H7 (cell line): ENCODE measurements around the gene POMT1. TPM values are rescaled to one million over a fixed set of nuclear protein-coding genes. Genes with fewer than 3 reads are reported as not detected.

ENCODE experiments used
- DNase-seq: peaks from one replicate; pipeline ENCODE4 v3.0.0; 2012
- H3K27me3 ChIP-seq: 2 replicates; pipeline ENCODE4 v1.6.0; 2011; ENCODE audit warnings: mild to moderate bottlenecking, low read length; ENCODE audit not compliant: control insufficient read depth, insufficient read depth
- H3K36me3 ChIP-seq: replicated peaks from 2 replicates; pipeline ENCODE4 v1.5.1; 2011; ENCODE audit warnings: low read length; ENCODE audit not compliant: control insufficient read depth, insufficient read depth
- H3K4me3 ChIP-seq: 2 replicates; pipeline ENCODE4 v1.5.1; 2011; ENCODE audit warnings: low read depth, mild to moderate bottlenecking, control low read depth, low read length, moderate library complexity; ENCODE audit not compliant: insufficient read depth
- total RNA-seq: library from RNA; depleted of rRNA; stranded (reverse); fragments of >200 nt; shearing (Covaris generic); gene quantifications from 2 replicates; pipeline ENCODE4 v1.2.3, GENCODE V29; 2014

POMT1 gene
- total RNA-seq, 1 experiment from 2014 or later: 21.1 TPM

DNA sequence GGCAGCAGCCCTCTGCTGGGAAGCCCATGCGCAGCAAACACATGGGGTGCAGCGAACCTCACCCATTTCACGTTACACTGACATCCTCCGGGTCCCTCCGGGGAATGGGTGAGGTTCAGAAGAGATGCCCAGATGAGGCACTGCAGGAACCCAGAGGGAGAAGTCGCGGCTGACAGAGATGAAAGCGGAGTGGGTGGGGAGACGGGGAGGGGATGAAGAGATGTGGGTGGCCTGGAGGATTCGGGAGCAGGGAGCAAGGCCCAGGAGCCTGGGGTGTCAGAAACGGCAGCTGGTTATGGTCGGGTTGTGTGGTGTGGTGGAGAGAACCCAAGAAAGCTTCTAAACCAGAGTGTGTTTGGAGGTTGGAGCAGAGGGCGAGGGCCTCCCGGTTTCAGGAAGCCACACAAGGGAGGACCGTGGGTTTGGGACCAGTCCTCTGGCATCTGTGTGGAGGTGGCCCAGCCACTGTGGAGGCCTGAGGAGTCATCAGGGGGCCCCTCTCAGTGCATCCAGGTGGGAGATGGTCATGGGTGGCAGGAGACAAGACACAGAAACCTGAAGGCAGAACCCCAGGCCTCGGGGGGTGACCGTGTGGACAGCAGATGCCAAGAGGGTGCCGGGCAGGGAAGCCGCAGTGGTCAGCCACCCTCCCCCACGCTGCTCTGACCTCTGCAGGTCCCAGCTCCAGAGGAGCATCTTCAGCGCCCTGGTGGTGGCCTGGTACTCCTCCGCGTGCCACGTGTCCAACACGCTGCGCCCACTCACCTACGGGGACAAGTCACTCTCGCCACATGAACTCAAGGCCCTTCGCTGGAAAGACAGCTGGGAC is 19.8 kb downstream of the POMT1 start:
- DNase-seq: peak; percentile 56
- Histone ChIP-seq H3K36me3 (peaks cover 35% of the 10 kb centered on the region), H3K4me3 (no peak overlapping the region), H3K27me3 (no peaks in the 10 kb centered on the region)

DNA sequence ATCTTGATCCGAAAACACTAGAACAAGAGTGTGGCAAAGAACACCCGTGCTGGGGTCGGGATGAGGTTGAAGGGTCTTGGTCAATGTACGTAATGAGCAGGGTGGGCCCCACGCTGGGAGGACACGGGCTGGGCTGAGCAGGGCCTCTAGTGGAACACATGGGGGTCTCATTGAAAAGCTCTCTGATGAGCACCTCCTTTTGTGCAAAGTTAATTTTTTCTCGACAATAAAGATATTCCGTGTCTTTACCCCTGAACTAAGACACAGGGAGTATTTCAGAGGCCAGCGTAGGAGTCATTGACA is 20.3 kb downstream of the POMT1 start:
- Histone ChIP-seq H3K4me3 (no peak overlapping the region), H3K36me3 (peaks cover 35% of the 10 kb centered on the region), H3K27me3 (no peaks in the 10 kb centered on the region)
- DNase-seq: no peak

DNA sequence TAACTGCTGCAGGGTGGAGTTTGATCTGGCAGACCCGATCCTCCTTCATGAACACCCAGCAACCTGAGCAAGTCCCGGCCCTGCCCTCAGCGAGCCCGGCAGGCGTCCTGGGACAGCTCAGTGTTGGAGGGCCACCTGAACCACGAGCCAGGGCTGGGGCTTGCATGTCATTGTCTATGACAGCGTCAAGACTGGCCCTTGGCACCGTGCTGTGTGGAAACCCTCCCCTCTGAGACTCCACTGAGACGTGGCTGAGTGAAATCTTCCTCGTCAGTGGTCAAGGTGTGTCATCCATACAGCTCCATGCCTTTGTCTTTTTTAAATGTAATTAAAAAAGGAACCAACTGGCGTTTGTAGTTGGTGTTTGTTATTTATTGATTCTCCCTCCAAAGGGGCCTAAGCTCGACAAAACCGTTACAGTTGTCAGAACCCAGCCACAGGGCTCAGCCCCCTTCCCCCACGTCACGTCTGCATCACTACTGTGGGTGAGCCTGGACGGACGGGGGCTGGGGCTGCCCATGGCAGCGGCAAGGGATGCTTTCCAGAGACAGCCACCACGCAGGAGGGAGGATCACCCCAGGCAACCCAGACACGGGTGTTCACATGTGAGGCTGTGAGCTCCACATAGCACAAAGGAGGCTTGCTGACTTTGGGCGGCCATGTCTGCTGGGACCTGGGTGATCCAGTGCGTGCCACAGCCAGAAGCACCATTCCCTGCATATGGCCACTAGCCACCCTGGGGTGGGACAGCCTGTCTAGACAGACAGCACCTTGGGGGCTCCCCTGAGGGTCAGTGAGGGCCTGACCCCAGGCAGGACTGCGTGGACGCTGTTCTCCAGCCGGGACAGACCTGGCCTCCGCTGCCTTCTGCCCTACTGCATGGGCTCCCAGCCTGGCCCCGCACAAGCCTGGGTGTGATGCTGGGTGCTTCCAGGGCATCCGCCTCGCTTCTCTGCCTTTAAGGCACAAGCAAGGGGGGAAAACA is 21.0 kb downstream of the POMT1 start:
- Histone ChIP-seq H3K36me3 (peaks cover 35% of the 10 kb centered on the region), H3K27me3 (no peaks in the 10 kb centered on the region), H3K4me3 (no peak overlapping the region)
- peak; percentile 63 for DNase-seq

DNA sequence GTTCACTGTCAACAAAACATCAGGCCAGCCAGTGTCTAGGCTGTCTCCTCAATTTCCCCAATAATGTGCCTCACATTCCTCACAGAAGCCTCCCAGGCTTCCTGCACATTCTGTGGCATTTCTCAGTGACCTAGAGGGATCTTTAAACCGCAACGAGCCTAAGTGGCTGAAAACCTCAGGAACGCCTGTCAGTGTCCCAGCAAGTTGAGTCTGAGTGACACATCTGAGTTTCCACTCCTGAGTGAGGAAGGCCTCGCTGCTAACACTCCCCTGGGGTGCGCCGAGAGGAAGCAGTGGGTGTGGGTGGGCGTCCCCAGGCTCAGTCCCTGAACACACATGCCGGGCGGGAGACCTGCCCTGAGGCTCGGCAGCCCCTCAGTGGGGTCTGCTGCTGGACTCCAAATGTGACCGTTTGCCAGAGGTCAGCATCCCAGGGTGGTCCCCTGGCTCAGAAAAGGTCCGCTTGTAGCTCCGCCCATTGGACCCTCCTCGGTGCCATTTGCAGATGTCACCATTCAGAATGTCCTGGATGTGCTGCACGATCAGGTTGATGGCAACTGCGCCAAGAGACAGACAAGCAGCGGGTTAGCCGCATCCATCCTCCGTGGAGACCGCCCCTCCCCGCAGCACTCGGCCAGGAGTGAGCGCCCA is 22.1 kb downstream of the POMT1 start:
- Histone ChIP-seq H3K27me3 (no peaks in the 10 kb centered on the region), H3K4me3 (no peak overlapping the region), H3K36me3 (peaks cover 32% of the 10 kb centered on the region)
- peak; percentile 61 for DNase-seq

DNA sequence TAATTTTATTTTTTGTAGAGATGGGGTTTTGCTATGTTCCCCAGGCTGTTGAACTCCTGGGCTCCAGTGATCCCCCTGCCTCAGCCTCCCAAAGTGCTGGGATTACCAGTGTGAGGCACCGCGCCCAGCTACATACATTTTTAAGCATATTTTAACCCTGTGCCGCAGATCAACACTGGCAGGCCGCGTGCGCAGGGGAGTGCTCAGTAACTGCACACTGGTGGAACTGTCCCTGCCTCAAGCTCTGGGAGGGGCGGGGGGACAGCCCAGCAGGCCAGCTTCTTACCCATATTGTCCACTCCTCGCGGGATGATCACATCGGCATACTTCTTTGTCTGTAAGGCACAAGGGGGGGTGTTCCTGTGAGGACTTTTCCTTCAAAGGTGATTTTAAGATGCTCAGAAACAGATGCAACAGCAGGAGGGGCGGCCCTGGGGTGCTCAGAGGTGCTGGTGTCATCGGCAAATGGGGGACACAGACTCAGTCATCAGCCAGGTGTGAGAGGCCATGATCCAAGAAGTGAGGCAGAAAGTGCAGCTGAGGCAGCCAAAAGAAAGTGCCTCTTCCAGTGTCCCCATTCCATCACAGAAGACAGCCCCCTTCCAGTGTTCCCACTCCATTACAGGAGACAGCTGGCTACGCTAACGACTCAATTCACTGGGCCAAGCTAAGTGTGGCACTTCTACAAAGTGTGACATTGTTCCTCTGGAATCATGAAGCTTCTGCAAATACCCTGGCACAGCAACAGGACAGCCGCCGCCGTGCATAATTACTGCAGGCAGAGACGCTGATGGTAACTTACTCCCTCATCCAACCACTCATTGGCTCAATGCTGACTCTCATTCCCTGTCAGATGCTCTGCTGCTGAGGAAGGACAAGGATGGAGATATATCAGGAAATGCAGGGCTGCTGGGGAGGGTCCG is 23.2 kb downstream of the POMT1 start:
- peak; percentile 37 for DNase-seq
- H3K27me3 ChIP-seq: no peaks in the 10 kb centered on the region
- peaks cover 27% of the 10 kb centered on the region for H3K36me3 ChIP-seq
- H3K4me3 ChIP-seq: no peak overlapping the region

DNA sequence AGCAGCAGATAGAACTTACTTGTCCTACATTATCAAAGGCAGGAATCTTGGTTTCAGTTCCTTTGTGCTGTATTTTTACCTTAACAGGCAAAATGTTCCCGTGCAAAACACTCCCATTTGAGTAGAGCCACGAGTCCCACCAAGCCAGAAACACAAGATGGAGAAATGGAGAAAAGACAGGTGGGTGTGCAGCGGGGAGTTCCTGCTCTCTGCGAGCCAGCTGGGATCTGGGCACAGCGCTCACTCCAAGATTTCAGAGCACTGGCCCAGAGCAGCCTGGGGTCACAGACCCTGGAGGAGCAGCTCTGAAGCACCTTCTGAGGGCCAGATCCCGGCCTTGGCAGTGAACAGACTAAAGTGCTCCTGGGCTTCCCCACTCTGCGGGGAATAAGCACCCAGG is 25.5 kb downstream of the POMT1 start:
- peaks cover 23% of the 10 kb centered on the region for H3K36me3 ChIP-seq
- DNase-seq: no peak
- no peak overlapping the region for H3K4me3 ChIP-seq
- no peaks in the 10 kb centered on the region for H3K27me3 ChIP-seq

DNA sequence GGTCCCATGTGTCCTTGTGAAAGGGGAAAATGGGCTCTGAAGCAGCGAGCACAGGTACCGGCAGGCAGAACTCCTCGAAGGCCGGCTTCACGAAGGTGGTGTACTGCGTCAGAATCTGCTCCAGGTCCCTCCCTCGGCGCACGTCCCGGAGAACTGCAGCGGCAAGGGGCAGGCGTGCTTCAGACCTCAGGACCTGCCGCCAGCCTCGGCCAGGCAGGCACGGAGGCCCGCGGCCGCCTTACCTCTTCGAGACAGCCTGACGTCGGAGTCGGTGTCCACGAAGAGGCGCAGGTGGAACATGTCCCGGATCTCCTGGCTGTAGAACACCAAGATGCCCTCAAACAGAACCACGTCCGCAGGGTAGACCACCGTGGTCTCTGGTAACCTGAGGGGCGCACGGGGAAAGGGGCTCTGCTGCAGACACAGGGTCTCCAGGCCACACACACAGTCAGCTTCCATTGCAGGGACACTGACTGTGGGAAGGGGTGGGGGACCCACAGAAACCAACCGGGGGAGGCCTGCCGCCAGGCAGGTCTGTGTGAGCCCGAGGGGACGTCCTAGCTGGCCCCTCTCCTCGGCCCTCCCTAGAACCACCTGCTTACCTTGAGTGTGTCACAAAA is 26.3 kb downstream of the POMT1 start:
- Histone ChIP-seq H3K4me3 (no peak overlapping the region), H3K27me3 (no peaks in the 10 kb centered on the region), H3K36me3 (peaks cover 23% of the 10 kb centered on the region)
- no peak for DNase-seq

DNA sequence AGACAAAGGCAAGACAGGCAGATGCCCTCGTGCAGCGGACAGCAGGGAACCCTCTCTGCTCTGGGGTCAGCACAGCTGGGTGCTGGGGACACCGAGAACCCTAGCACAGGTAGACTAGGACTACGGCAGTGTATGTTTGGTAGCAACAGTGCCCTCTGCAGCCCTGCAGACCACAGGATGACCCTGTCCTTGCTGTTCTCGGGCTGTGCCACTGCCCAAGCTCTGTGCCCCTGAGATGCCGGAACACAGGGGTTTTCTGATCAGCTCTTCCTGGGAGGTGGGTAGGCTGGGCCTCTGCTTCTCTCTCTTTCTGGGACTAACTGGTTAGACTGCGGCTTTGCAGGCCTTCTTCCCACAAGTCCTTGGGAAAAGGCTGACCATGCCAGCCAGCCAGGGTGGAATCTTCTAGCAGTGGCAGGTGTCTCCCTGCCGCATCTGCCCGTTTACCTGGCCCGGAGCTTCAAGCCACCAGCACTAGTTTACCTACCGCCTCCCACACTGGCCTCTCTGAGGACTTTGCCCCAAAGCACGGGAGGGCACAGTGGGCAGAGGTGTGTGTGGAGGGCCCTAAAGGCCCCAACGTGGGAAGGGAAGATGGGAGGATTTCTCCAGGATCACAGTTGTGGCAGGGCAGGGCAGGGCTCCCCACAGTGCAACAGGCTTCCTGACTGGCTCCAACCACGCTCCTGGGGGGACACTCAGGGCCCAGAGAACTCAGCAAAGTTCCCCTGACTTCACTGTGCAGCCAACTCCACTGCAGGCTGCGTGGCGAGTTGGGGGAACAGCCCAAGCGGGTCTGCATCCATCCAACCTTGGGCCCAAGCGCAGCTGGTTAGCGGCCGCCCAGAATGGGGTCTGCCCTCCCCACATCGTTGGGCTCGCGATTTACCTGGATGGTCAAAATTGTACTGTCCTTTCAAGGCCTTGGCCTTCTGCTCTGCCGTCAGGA is 27.2 kb downstream of the POMT1 start:
- peak overlapping the region; percentile 85 for H3K4me3 ChIP-seq
- peak; percentile 62 for DNase-seq
- peaks cover 19% of the 10 kb centered on the region for H3K36me3 ChIP-seq
- H3K27me3 ChIP-seq: no peaks in the 10 kb centered on the region

DNA sequence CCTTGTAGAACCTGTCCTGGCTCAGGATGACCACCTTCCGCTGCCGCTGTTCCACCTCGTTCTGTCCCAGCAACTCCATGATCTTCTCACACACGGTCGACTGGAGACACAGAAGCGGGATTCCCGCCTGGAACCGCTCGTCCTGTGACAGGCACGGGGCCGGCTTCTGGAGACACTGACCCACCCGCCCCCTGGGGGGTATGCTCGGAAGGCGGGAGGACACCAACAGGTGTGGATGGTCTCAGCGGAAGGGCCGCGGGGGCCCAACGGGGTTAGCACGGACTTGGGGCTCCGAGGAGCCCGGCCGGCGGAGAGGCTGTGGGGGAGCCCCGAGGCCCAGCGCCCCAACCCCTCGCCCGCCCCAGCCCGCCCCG is 27.8 kb downstream of the POMT1 start:
- DNase-seq: peak; percentile 90
- peak overlapping the region; percentile 85 for H3K4me3 ChIP-seq
- H3K27me3 ChIP-seq: no peaks in the 10 kb centered on the region
- H3K36me3 ChIP-seq: peaks cover 19% of the 10 kb centered on the region

DNA sequence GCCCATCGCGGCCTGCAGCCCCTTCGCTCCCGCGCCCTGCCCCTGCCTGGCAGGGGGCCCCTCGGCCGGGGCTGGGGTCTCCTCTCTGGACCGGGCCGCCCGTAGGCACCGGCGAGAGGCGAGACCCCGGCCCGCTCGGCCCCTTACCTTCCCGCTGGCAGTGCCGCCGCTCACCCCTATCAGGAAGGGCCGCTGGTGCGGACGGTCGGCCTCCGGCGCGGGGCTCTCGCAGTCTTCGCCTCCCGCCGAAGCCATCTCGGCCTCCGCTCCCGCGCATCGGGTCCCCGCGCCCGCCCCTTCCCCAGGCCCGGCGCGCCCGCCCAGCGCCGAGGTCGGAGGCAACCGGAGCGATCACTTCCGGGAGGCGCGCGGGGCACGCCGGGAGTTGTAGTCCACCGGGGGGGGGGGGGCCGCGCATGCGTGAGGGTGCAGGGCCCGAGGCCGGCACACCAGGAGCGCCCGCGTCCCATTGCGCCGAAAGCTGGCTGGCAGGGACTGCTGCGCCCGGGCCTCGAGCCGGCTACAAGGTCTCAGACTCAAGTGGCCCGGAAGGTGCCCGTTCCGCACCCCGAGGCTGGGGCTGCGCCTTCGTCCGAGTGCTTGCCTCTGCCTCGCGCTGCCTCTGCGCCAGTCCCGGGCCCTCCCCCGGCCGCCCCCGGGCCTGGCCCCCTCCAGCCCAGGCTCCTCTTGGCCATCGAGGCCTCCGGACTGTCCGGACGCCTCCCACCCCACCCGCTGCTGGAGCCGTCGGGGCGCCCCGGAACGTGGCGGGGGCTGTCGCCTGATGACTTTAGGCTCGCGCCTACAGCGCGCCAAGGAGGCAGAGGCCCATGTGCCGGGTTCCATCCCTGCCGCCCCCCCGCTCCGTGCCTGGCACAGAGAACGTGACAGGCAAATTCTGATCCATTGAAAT is 28.5 kb downstream of the POMT1 start, which contains the start of gene UCK1:
Gene UCK1, minus strand, starts transcription at position 344 of the 913 bp plus-strand sequence. Its CDS starts 89 bp downstream, at position 255.
- H3K36me3 ChIP-seq: peaks cover 15% of the 10 kb centered on the region
- H3K4me3 ChIP-seq: peak within 1 kb of the TSS; percentile 85
- DNase-seq: peak; percentile 100
- H3K27me3 ChIP-seq: no peaks in the 10 kb centered on the region

DNA sequence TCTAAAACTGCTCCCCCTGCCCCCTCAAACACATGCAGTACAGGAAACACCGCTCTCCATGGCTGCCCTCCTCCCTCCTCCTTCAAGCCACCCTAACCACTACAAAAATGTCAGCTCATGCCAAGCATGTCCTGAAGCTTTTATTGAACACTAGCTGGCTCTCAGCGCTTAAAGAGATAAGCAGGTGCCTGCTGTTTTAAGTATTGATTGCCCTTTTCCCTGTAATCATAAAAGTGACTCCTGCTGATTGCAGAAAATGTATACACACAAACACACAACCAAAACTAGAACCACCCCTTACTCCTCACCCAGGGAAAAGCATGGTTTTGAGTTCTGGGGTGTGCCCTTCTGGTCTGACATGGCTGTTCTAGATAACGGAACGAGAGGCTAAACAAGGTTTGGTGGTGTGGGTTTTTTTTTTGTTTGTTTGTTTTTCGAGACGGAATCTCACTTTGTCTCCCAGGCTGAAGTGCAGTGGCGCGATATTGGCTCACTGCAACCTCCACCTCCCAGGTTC is 32.1 kb downstream of the POMT1 start:
- DNase-seq: no peak
- no peaks in the 10 kb centered on the region for H3K27me3 ChIP-seq
- peaks cover 2% of the 10 kb centered on the region for H3K36me3 ChIP-seq
- H3K4me3 ChIP-seq: no peak overlapping the region

DNA sequence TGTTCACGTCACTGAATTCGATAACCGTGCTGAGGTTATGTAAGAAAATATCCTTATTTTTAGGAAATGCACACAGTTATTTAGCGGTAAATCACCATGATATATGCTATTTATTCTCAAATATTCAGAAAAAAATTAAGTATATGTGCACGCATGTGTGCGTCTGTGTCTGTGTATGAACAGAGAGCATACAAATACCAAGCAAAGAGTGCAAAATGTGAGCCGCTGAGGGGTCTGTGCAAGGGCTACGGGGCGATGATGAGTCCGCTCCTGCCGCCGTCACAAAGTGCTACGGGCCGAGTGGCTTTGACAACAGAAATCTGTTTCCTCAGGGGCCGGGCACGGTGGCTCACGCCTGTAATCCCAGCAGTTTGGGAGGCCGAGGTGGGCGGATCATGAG is 35.2 kb downstream of the POMT1 start:
- no peak for DNase-seq
- Histone ChIP-seq H3K4me3 (no peak overlapping the region), H3K36me3 (no peaks in the 10 kb centered on the region), H3K27me3 (no peaks in the 10 kb centered on the region)
